ENCODE data around the gene TMEM245.

TMEM245 gene

GRCh38 chr9:108997112-108997511 is 122.6 kb downstream of the TMEM245 start:
- no peak for DNase-seq (ENCODE audit: low spot score)
- no peak overlapping the region for H3K27ac ChIP-seq
- CTCF ChIA-PET, result no interaction called here
- POLR2A ChIA-PET (ENCODE audit: low non-redundant PET), result no interaction called here
- no peak for TF ChIP-seq CTCF (conservative IDR thresholded peaks at IDR 0.05; ENCODE audit: low read depth)

GRCh38 chr9:108996643-108997042 is 123.1 kb downstream of the TMEM245 start:
- POLR2A ChIA-PET (ENCODE audit: low non-redundant PET), result no interaction called here

GRCh38 chr9:108994695-108995094 is 125.1 kb downstream of the TMEM245 start:
- no peak for TF ChIP-seq CTCF (conservative IDR thresholded peaks at IDR 0.05; ENCODE audit: low read depth)
- ChIA-PET POLR2A (ENCODE audit: low non-redundant PET) (no interaction called here), CTCF (no interaction called here)
- DNase-seq (ENCODE audit: low spot score), result no peak
- peak overlapping the region; percentile 15; the same call in 1 of the 2 replicates for H3K27ac ChIP-seq

More at GRCh38 chr9:108996643-108997042, 123.1 kb downstream of the TMEM245 start:
- CTCF ChIA-PET, result no interaction called here
- TF ChIP-seq CTCF (conservative IDR thresholded peaks at IDR 0.05; ENCODE audit: low read depth), result no peak
- no peak overlapping the region for H3K27ac ChIP-seq
- no peak for DNase-seq (ENCODE audit: low spot score)

- CTCF ChIA-PET, result interaction anchor here (0.8 kb wide), 2 partner anchors 21 kb away, joined by 3 to 5 read pairs; no protein-coding TSS in a partner anchor
- POLR2A ChIA-PET (ENCODE audit: low non-redundant PET), result no interaction called here
Measured at GRCh38 chr9:108991479-108991878, 128.3 kb downstream of the TMEM245 start.

GRCh38 chr9:108983885-108984284 is 135.9 kb downstream of the TMEM245 start:
- POLR2A ChIA-PET (ENCODE audit: low non-redundant PET), result no interaction called here

More at GRCh38 chr9:108991479-108991878, 128.3 kb downstream of the TMEM245 start:
- no peak for DNase-seq (ENCODE audit: low spot score)
- H3K27ac ChIP-seq, result no peak overlapping the region
- no peak for TF ChIP-seq CTCF (conservative IDR thresholded peaks at IDR 0.05; ENCODE audit: low read depth)

GRCh38 chr9:108980893-108981292 is 138.9 kb downstream of the TMEM245 start:
- no peak for DNase-seq (ENCODE audit: low spot score)
- no peak for TF ChIP-seq CTCF (conservative IDR thresholded peaks at IDR 0.05; ENCODE audit: low read depth)
- H3K27ac ChIP-seq, result no peak overlapping the region
- POLR2A ChIA-PET (ENCODE audit: low non-redundant PET), result no interaction called here
- CTCF ChIA-PET, result interaction anchor here (0.6 kb wide), 1 partner anchor 21 kb away, joined by 3 read pairs; no protein-coding TSS in a partner anchor

More at GRCh38 chr9:108983885-108984284, 135.9 kb downstream of the TMEM245 start:
- no peak overlapping the region for H3K27ac ChIP-seq
- CTCF ChIA-PET, result interaction anchor here (0.7 kb wide), 1 partner anchor 16 kb away, joined by 4 read pairs; no protein-coding TSS in a partner anchor
- no peak for TF ChIP-seq CTCF (conservative IDR thresholded peaks at IDR 0.05; ENCODE audit: low read depth)
- peak; percentile 10 for DNase-seq (ENCODE audit: low spot score)

All from RWPE1 (cell line).